ENCODE measurements around the gene IL10RB.

DNA sequence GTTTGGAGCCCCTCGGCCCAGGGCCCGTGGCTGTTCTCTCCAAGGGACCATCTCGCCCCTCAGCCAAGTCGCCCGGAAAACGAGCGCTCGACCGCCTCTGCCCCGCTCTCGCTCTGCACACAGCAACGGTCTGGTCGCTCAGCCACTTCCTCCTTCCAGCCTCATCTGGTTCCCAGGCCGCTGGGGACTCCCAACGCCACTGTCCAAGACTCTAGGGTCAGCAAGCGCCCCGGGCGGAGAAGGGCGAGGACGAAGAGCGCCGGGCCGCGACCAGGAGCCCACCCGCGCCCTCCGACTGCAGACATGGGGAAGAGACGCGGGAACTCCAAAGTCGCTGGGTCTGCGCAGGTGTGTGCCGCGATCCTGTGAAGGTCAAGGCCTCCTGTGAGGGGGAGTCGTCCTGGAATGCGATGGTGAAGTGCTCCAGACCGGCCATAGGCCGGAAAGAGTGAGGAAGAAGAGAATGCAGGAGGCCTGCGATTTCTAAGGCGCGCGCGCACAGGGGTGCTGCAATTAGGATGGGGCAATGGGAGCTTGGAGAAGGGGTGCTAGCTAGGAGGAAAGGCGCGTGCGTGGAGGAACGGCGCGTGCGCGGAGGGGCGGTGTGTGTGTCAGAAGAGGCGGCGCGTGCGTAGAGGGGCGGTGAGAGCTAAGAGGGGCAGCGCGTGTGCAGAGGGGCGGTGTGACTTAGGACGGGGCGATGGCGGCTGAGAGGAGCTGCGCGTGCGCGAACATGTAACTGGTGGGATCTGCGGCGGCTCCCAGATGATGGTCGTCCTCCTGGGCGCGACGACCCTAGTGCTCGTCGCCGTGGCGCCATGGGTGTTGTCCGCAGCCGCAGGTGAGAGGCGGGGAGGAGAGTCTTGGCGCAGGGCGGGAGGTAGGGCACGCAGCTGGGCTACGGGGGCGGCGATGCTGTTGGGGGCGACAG lies 58.4 kb downstream of the IL10RB start, which contains the start of gene IFNAR1:
- TF ChIP-seq, protein P1, sequence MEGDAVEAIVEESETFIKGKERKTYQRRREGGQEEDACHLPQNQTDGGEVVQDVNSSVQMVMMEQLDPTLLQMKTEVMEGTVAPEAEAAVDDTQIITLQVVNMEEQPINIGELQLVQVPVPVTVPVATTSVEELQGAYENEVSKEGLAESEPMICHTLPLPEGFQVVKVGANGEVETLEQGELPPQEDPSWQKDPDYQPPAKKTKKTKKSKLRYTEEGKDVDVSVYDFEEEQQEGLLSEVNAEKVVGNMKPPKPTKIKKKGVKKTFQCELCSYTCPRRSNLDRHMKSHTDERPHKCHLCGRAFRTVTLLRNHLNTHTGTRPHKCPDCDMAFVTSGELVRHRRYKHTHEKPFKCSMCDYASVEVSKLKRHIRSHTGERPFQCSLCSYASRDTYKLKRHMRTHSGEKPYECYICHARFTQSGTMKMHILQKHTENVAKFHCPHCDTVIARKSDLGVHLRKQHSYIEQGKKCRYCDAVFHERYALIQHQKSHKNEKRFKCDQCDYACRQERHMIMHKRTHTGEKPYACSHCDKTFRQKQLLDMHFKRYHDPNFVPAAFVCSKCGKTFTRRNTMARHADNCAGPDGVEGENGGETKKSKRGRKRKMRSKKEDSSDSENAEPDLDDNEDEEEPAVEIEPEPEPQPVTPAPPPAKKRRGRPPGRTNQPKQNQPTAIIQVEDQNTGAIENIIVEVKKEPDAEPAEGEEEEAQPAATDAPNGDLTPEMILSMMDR (IDR thresholded peaks at IDR 0.05 in 4 of 5, conservative IDR thresholded peaks at IDR 0.05 in 1 of 5), result no peak
- TF ChIP-seq POLR2A (IDR thresholded peaks at IDR 0.05), result peak; percentile 82 to 85
